NCI-H69 (cell line): ENCODE results near the gene ZSCAN10.
A peak's percentile ranks its signal among the peaks of the same experiment; 100 is the strongest.
"Not testable (repeated sequence)": the region's sequence is repeated elsewhere in the genome, so short reads cannot be mapped to it uniquely, and the experiment has no call there.

ENCODE experiments used
- DNase-seq: peaks from one replicate; lab custom pipeline; 2025; lab: John Stamatoyannopoulos, UW

The ZSCAN10 gene

GRCh38 chr16:3085868-3086595, 13.1 kb downstream of the ZSCAN10 start:
- DNase-seq = no peak

GRCh38 chr16:3084969-3085670, 14.0 kb downstream of the ZSCAN10 start:
- no peak for DNase-seq

GRCh38 chr16:3084491-3084890, 14.6 kb downstream of the ZSCAN10 start:
- no peak for DNase-seq

GRCh38 chr16:3083408-3083807, 15.7 kb downstream of the ZSCAN10 start:
- DNase-seq = not testable (repeated sequence)

- not testable (repeated sequence) for DNase-seq
Observed at GRCh38 chr16:3081957-3082356, 17.1 kb downstream of the ZSCAN10 start.

GRCh38 chr16:3080024-3080423, 19.1 kb downstream of the ZSCAN10 start:
- no peak for DNase-seq

- no peak for DNase-seq
Observed at GRCh38 chr16:3076577-3076976, 22.5 kb downstream of the ZSCAN10 start.

GRCh38 chr16:3075946-3076345, 23.1 kb downstream of the ZSCAN10 start:
- not testable (repeated sequence) for DNase-seq

- DNase-seq = no peak
Observed at GRCh38 chr16:3075523-3075915, 23.6 kb downstream of the ZSCAN10 start.

GRCh38 chr16:3074860-3075522, 24.1 kb downstream of the ZSCAN10 start:
- no peak for DNase-seq

GRCh38 chr16:3073448-3073847, 25.6 kb downstream of the ZSCAN10 start:
- DNase-seq = no peak

GRCh38 chr16:3072576-3073263, 26.4 kb downstream of the ZSCAN10 start:
- not testable (repeated sequence) for DNase-seq

- not testable (repeated sequence) for DNase-seq
Observed at GRCh38 chr16:3072148-3072547, 26.9 kb downstream of the ZSCAN10 start.

- DNase-seq = no peak
Observed at GRCh38 chr16:3071655-3072054, 27.4 kb downstream of the ZSCAN10 start.

GRCh38 chr16:3070608-3071111, 28.4 kb downstream of the ZSCAN10 start:
- no peak for DNase-seq

- not testable (repeated sequence) for DNase-seq
Observed at GRCh38 chr16:3069146-3069545, 29.9 kb downstream of the ZSCAN10 start.

- DNase-seq = no peak
Observed at GRCh38 chr16:3068487-3068886, 30.6 kb downstream of the ZSCAN10 start.

GRCh38 chr16:3066440-3066748, 32.7 kb downstream of the ZSCAN10 start:
- DNase-seq = no peak

- no peak for DNase-seq
Observed at GRCh38 chr16:3065742-3066439, 33.2 kb downstream of the ZSCAN10 start.

- DNase-seq = peak; percentile 35
Observed at GRCh38 chr16:3065069-3065741, 33.9 kb downstream of the ZSCAN10 start, which contains the start of gene IL32. Gene IL32 (plus strand): TSS chr16:3065640. CDS start chr16:3065812, 172 bp downstream.
